GM12874 (cell line): ENCODE data around the gene RBM26.

Experiments used
- TF ChIP-seq, protein P1 (sequence below): IDR thresholded peaks from 2 replicates; pipeline ENCODE4 v1.5.1; 2011; ENCODE audit warnings: low read depth, mild to moderate bottlenecking, control low read depth, low read length, moderate library complexity; ENCODE audit not compliant: insufficient read depth

Gene RBM26

DNA sequence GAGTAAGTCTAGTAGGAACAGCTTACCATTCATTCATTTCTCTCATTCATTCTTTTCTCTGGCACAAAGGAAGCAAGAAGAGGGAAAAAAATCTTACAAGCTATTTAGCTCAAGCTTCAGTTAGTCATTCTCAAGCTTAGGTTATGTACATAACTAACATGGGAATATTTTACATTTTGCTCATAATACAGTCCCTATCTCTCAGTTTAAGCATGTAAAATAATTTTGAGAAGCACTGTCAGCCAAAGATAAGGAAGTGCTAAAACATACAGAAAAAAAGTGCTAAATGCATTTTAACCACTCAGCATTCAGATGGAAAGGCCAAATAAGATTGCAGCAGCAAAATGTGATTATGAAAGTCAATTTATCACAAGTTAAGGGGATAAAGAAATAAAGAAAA is 7.9 kb downstream of the RBM26 start:
- TF ChIP-seq, protein P1, sequence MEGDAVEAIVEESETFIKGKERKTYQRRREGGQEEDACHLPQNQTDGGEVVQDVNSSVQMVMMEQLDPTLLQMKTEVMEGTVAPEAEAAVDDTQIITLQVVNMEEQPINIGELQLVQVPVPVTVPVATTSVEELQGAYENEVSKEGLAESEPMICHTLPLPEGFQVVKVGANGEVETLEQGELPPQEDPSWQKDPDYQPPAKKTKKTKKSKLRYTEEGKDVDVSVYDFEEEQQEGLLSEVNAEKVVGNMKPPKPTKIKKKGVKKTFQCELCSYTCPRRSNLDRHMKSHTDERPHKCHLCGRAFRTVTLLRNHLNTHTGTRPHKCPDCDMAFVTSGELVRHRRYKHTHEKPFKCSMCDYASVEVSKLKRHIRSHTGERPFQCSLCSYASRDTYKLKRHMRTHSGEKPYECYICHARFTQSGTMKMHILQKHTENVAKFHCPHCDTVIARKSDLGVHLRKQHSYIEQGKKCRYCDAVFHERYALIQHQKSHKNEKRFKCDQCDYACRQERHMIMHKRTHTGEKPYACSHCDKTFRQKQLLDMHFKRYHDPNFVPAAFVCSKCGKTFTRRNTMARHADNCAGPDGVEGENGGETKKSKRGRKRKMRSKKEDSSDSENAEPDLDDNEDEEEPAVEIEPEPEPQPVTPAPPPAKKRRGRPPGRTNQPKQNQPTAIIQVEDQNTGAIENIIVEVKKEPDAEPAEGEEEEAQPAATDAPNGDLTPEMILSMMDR, result no peak

DNA sequence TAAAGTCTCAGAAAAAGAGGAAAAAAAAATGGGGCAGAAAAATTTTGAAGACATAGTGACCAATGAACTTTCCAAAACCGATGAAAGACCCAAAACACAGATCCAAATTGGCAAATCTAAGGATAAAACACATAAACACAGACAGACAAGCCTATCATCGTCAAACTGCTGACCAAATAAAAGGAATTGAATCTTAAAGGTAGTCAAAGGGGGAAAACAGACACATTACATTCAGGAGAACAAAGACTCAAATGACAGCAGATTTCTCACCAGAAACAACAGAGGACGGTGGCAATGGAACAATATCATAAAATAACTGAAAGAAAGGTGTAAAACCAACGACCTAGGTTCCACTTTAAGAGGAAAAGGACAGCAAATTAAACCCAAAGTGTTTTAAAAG is 10.2 kb downstream of the RBM26 start:
- TF ChIP-seq, protein P1, result no peak

GRCh38 chr13:79393564-79394249 is 12.3 kb downstream of the RBM26 start:
- TF ChIP-seq, protein P1, result no peak

- TF ChIP-seq, protein P1, result no peak
These were observed 13.0 kb downstream of the RBM26 start for GRCh38 chr13:79392882-79393563.

GRCh38 chr13:79389026-79389425 is 17.0 kb downstream of the RBM26 start:
- TF ChIP-seq, protein P1, result no peak

DNA sequence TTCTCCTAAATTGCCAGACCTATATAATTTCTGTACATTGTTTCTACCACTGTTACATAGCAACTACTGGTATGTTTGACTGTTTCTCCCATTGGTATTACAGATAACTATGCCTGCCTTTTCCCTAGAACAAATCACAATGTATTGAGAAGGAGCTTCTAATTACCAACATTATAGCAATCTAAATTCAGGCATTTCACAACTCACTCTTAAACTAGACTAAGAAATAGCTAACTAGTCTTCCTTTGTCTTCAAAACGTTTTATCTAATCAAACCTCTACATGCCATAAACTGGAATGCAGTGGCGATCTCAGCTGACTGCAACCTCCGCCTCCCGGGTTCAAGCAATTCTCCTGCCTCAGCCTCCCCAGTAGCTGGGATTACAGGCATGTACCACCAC is 18.2 kb downstream of the RBM26 start:
- TF ChIP-seq, protein P1, result no peak

DNA sequence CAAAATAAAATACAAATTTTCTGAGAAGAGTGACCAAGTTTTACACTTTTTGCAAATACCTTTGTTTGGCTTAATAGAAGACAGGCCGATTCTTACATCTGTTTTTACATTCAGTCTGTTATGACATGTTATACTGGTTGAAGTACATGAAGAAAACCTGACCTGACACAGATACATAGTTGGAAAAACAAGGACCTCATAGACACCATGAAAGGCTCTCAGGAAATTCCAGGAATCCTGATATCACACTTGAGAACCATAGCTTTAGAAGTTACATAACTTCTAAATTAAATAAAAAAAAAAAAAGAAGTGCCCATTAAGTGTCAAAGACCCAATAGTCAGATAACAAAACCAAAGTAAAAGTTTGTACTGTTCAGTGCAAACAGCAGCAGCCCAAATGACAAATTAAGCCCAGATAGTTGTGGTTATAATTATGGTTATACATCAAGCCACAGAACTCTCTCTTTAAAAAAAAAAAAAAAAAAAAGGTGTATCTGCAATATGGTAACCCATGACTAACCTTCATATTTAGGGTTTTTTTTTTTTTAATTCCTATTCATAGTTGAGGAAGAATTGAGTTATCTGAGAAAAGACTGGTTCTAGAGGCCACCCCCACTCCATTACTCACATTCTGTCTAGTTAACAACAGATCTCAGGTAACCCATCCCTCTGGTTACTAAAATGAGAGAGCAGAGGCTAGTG is 19.8 kb downstream of the RBM26 start:
- TF ChIP-seq, protein P1, result no peak
